Ovary (tissue), 9 donors: ENCODE data around the gene HUWE1. TPM values are rescaled to one million over a fixed set of nuclear protein-coding genes. Genes with fewer than 3 reads are reported as not detected.

ENCODE experiments used
- DNase-seq, 5 donors: peaks; one replicate each; pipeline ENCODE4 v3.0.0-alpha.2; 2019 to 2020
- H3K27ac ChIP-seq, 2 donors: fragments of 200-600 bp; one replicate each; pipeline versions ENCODE4 v1.5.1 to v1.8.0; 2019 to 2022
- H3K27me3 ChIP-seq: fragments of 200-600 bp; one replicate; pipeline ENCODE4 v1.8.0; 2022
- H3K36me3 ChIP-seq: fragments of 200-600 bp; sonication (generic); one replicate; pipeline ENCODE4 v1.5.1; 2019
- H3K4me1 ChIP-seq: one replicate; pipeline ENCODE4 v1.8.1; 2013; ENCODE audit warnings: mild to moderate bottlenecking, moderate library complexity; ENCODE audit not compliant: insufficient read depth
- H3K4me3 ChIP-seq: fragments of 200-600 bp; sonication (generic); one replicate; pipeline ENCODE4 v1.5.1; 2017
- H3K9me3 ChIP-seq, 2 donors: fragments of 200-600 bp in 1 of 2; sonication (generic) in 1 of 2; one replicate each; pipeline versions ENCODE4 v1.5.1 to v1.8.1; 2013 to 2019; ENCODE audit warnings: mild to moderate bottlenecking in 1 of 2, moderate library complexity in 1 of 2
- CTCF ChIP-seq, 3 donors: fragments of 450-650 bp in 2 of 3; fragments of 200-600 bp in 1 of 3; IDR thresholded peaks; one replicate each; pipeline versions ENCODE4 v1.5.1 to v1.8.0; 2016 to 2022; ENCODE audit warnings: antibody characterized with exemption in 3 of 3, mild to moderate bottlenecking in 1 of 3
- EP300 ChIP-seq: sonication (generic); formaldehyde crosslinking; IDR thresholded peaks from one replicate; pipeline ENCODE4 v1.6.1; 2017; ENCODE audit warnings: antibody characterized with exemption
- POLR2A ChIP-seq: fragments of 450-650 bp; IDR thresholded peaks from one replicate; pipeline ENCODE4 v1.6.1; 2017; ENCODE audit warnings: antibody characterized with exemption, mild to moderate bottlenecking, moderate library complexity
- WGBS, 3 donors: extraction: QIAGEN DNeasy Blood & Tissue Kit in 1 of 3; methylation state at CpG; one replicate each; pipeline versions ENCODE4 v1.1.5 to v1.1.7; 2013 to 2017; 5-methylcytosine and 5-hydroxymethylcytosine counted together
- intact Hi-C, 4 donors: fragments of 100-400 bp; cut with DNase I; formaldehyde crosslinking; loops; one replicate each; pipeline versions ENCODE4 v1.11.0 to v1.15.1; 2022 to 2023
- polyA plus RNA-seq, 2 donors: library from polyadenylated mRNA; stranded (reverse); fragments of 200-250 nt in 1 of 2; fragments of 350-450 nt in 1 of 2; fragmentation: Illumina TruSeq in 1 of 2; extraction: RNeasy Lipid Tissue Mini Kit (QIAGEN cat#74804) in 1 of 2; gene quantifications; one replicate each; pipeline ENCODE4 v1.2.3, GENCODE V29; 2013 to 2014
- total RNA-seq, 7 donors: library from RNA; depleted of rRNA in 2 of 7; stranded (reverse); fragments of >200 nt in 2 of 7; fragmentation: NEBNext Ultra II Directional in 3 of 7; extraction: Animal tissue kit (Norgen Biotek cat#: 25700) in 3 of 7; gene quantifications; one replicate each; pipeline versions ENCODE4 v1.1.0 to v1.2.4, GENCODE V29; 2016 to 2023
- donor health status: DM: no; HTN: no; CAD: no; lungs with moderate emphysema.
- donor health status: DM: no; HTN: no; CAD: no.
- donor health status: Bipolar disorder and iron deficiency.
- donor health status: DM: yes; HTN: yes; CAD: no.
- donor health status: DM: no; HTN: no; CAD: no.
- donor health status: DM: yes; HTN: yes; CAD: no.

Gene HUWE1
- total and polyA plus RNA-seq, 9 donors = 58.2 to 198 (median 188) TPM

- Histone ChIP-seq H3K9me3 (no peaks in the 10 kb centered on the region), H3K27ac (no peak overlapping the region), H3K4me1 (no peaks in the 10 kb centered on the region), H3K27me3 (no peaks in the 10 kb centered on the region), H3K4me3 (no peak overlapping the region), H3K36me3 (no peaks in the 10 kb centered on the region)
- intact Hi-C loops = no loop called here
- WGBS, 3 donors = 67 to 71% (median 70%) methylated on average over 3 of the region's 3 CpGs
- no peak for DNase-seq
- TF ChIP-seq EP300 = no peak
- TF ChIP-seq CTCF (IDR thresholded peaks at IDR 0.05) = no peak
- no peak for TF ChIP-seq POLR2A
Measured at GRCh38 chrX:53660004-53660403, 26.5 kb downstream of the HUWE1 start.

- DNase-seq = no peak
- intact Hi-C loops = no loop called here
- Histone ChIP-seq H3K36me3 (no peaks in the 10 kb centered on the region), H3K9me3 (no peaks in the 10 kb centered on the region), H3K4me3 (no peak overlapping the region), H3K27me3 (no peaks in the 10 kb centered on the region), H3K4me1 (no peaks in the 10 kb centered on the region), H3K27ac (no peak overlapping the region)
- WGBS, 3 donors = 78 to 88% (median 83%) methylated on average over 1 of the region's 1 CpG
- TF ChIP-seq POLR2A (no peak), CTCF (IDR thresholded peaks at IDR 0.05) (no peak), EP300 (no peak)
Measured at GRCh38 chrX:53659039-53659438, 27.5 kb downstream of the HUWE1 start.

- intact Hi-C loops = no loop called here
- H3K4me3 ChIP-seq = no peak overlapping the region
- H3K27me3 ChIP-seq = no peaks in the 10 kb centered on the region
- 49 to 59% (median 51%) methylated on average over 1 of the region's 1 CpG for WGBS, 3 donors
- no peaks in the 10 kb centered on the region for H3K36me3 ChIP-seq
- TF ChIP-seq POLR2A (no peak), CTCF (IDR thresholded peaks at IDR 0.05) (no peak), EP300 (no peak)
- H3K27ac ChIP-seq = no peak overlapping the region
- H3K9me3 ChIP-seq = no peaks in the 10 kb centered on the region
- no peak for DNase-seq
- no peaks in the 10 kb centered on the region for H3K4me1 ChIP-seq
Measured at GRCh38 chrX:53656845-53657244, 29.7 kb downstream of the HUWE1 start.

GRCh38 chrX:53654376-53654775 is 32.1 kb downstream of the HUWE1 start:
- intact Hi-C loops = no loop called here
- Histone ChIP-seq H3K9me3 (no peaks in the 10 kb centered on the region), H3K4me1 (no peaks in the 10 kb centered on the region), H3K27me3 (no peaks in the 10 kb centered on the region), H3K27ac (no peak overlapping the region), H3K4me3 (no peak overlapping the region), H3K36me3 (no peaks in the 10 kb centered on the region)
- 36 to 42% (median 41%) methylated on average over 3 of the region's 3 CpGs for WGBS, 3 donors
- no peak for TF ChIP-seq EP300
- TF ChIP-seq CTCF (IDR thresholded peaks at IDR 0.05) = no peak
- no peak for TF ChIP-seq POLR2A
- no peak for DNase-seq

- intact Hi-C loops = no loop called here
Measured at GRCh38 chrX:53644751-53645150, 41.8 kb downstream of the HUWE1 start.

More at GRCh38 chrX:53644751-53645150, 41.8 kb downstream of the HUWE1 start:
- TF ChIP-seq CTCF (IDR thresholded peaks at IDR 0.05) (no peak), POLR2A (no peak), EP300 (no peak)
- H3K36me3 ChIP-seq = no peaks in the 10 kb centered on the region
- no peak for DNase-seq
- no peaks in the 10 kb centered on the region for H3K4me1 ChIP-seq
- 83 to 89% (median 85%) methylated on average over 3 of the region's 3 CpGs for WGBS, 3 donors
- H3K27me3 ChIP-seq = no peaks in the 10 kb centered on the region
- H3K4me3 ChIP-seq = no peak overlapping the region
- no peak overlapping the region for H3K27ac ChIP-seq
- no peaks in the 10 kb centered on the region for H3K9me3 ChIP-seq
